ENCODE data around the gene THAP7.

Gene THAP7

DNA sequence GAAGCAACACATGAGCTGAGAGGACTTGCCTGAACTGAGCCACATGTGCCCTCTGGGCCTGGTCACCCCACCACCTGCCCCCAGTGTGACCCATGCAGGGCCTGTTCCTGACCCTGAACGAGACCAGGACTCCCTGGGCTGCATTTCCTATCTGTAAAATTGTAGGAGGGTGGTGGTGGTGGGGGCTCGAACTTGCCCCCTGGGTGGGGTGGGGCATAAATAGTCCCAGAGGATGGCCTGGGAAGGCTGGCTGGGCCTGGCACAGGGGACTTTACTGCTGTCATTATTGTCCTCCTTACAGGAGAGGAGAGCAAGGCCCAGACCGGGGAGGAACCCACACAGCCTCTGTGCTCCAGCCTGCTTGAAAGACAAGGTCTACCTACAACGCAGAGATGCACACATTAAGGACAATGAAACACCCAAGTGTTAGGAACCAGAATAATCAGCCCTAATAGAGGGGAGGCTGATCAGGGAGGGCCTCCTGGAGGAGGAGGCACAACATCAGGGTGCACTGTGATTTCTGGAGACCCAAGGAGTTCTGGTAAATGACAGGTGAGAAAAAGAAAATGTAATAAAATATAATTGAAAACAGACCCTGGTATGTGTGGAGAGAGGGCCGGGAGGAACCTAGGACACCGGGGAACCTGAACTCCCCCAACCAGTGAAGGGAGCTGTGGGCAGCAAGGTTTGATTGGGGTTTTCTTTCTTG is 37.7 kb downstream of the THAP7 start:
- no peak for DNase-seq (ENCODE audit: low read depth in 2 of 2)

DNA sequence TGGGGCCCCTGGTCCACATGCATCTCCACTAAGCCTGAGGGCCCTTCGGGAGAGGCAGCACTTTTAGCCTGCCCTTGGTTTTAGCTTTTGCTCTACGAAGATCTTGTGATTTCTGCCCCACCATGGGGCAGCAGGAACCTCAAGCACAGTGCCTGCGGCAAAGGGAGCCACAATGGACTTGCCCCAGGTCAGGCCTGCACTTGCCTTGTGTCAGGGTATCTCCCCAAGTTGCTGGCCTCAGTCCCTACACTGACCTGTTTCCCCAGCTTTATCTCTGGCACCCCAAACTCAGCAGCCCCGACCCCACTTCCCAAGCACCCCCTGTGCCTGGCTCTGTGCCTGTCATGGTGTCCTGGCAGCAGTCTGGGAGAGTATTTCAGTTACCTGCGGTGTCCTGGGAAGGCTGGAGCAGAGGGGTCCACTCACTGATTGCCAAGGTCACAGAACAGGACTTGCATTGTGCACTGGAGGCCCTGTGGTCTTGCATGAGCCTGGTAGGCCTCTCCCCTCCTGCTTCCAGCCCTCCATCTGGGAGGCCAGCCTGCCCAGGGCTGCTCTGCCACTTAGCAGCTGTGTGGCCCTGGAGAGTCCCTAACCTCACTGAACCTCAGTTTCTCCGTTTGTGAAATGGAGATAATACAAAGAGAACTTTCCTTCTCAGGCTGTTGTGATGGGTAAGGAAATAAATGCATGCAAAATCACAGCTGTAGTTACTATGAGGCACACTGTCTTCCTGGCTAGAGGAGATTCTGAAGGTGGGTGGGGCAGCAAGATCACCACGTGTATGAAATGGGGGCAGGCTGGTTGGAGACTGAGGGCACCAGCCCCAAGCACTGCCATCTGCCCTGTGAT is 38.5 kb downstream of the THAP7 start:
- DNase-seq (ENCODE audit: low read depth in 2 of 2): no peak

DNA sequence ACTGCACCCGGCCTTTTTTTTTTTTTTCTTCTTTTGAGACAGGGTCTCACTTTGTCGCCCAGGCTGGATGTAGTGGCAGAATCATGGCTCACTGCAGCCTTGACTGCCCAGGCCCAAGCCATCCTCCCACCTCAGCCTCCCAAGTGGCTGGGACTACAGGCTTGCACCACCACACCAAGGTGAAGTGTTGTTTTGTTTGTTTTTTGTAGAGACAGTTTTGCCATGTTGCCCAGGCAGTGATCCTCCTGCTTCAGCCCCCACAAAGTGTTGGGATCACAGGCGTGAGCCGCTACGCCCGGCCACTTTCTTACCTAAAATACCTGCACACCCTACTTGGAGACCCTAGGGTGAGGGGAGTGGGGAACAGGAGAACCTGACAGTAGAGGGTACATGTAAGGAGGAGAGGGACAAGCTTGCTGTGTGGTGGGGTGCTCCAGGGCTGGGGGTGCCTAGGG is 39.4 kb downstream of the THAP7 start:
- DNase-seq (ENCODE audit: low read depth in 2 of 2): no peak

DNA sequence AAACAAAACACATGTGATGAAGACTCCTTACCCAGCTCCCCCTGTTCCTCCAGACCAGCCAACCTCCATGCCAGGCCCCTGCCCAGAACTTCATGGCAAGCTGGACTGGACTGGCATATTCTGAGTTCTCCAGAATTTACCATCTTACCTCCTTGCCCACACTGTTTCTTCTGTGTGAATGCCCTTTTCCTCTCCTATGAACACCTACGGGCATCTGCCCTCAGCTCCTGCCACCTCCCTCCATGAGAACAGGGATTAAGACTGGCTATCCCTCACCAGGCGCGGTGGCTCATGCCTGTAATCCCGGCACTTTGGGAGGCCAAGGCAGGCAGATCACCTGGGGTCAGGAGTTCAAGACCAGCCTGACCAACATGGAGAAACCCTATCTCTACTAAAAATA is 41.3 kb downstream of the THAP7 start:
- no peak for DNase-seq (ENCODE audit: low read depth in 2 of 2)

DNA sequence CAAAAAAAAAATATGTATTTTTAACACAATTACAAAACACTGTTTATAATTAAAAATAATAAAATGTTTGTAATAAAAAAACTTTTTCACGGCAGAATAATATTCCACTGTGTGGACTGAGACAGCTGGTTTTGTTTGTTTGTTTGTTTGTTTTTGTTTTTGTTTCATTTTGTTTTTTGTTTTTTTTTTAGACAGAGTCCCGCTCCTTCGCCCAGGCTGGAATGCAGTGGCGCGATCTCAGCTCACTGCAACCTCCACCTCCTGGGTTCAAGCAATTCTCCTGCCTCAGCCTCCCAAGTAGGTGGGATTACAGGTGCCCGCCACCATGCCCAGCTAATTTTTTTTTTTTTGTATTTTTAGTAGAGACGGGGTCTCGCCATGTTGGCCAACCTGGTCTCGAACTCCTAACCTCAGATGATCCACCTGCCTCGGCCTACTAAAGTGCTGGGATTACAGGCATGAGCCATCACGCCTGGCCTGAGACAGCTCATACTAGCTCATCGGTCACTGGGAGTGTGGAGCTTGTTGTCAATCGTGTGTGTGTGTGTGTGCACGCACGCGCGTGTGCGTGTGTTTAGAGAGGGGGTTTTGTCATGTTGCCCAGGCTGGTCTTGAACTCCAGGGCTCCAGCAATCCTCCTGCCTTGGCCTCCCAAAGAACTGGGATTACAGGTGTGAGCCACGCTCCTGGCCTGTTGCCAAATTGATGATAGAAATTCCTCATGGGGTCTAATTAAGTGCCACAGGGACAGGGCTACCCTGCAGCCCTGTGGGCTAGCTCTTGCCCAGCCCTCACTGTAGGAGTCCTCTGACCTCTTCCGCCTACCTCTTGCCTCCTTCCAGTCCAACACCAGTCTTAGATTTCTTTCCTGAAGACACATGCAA is 42.1 kb downstream of the THAP7 start:
- DNase-seq (ENCODE audit: low read depth in 2 of 2): no peak

DNA sequence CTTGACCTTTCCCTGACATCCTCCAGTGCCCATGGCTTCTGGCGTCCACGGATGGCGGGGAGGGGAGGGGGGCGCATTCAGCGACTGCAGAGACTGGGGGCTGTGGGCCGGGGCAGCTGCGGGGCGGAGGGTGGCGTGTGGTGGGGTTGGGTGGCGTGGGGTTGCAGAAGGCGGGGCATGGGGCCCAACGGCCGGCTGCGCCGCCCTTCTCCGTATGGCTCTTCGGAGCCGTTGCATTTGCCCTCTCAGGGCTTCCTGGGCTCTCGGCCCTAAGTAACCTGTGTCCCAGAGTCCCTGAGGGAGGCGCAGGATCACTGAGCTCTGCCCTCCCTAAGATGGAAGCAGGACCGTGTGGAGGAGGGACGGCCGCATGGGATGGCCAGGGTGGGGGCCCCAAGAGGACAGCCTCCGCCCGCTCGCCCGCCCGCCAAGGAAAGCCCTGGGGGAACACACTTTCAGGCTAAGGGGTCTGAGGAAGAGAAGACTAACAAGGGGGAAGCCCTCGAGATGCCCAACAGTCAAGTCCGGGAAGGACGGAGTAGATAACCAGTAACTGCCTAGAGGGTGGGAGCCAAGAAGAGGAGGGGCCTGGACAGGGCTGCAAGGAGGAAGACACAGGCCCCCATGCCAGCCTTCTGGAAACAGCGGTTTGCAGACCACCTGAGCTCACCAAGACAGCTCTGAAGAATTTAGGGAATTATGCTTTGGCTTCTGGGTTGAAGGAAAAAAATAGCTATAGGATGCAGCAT is 44.1 kb downstream of the THAP7 start:
- no peak for DNase-seq (ENCODE audit: low read depth in 2 of 2)

DNA sequence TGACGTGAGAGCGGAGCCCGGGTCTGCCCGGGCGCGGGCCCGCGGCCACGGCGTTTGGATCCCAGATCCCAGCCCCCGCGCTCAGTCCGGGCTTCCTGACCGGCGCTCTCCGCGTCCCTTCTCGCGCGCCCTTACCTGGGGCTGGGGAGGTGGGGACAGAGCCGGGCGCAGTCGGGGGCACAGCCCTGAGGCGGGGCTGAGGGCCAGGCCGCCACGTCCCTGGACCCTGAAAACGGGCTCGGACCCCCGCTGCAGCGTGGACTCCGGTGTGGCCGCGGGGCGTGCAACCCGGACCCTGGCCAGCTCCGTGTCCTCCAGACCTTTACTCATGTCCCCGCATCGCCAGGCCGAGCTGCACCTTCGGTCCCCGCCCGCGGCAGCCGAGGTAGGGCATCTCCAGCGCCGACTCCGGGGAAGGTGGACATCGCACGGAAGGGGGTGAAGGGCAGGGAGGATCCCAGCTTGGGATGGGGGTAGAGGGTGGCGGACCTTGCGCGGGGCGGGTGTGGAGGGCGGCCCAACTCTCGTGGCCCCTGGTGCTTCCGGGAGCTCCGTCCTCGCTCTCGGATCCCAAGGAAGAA is 44.7 kb downstream of the THAP7 start:
- no peak for DNase-seq (ENCODE audit: low read depth in 2 of 2)

DNA sequence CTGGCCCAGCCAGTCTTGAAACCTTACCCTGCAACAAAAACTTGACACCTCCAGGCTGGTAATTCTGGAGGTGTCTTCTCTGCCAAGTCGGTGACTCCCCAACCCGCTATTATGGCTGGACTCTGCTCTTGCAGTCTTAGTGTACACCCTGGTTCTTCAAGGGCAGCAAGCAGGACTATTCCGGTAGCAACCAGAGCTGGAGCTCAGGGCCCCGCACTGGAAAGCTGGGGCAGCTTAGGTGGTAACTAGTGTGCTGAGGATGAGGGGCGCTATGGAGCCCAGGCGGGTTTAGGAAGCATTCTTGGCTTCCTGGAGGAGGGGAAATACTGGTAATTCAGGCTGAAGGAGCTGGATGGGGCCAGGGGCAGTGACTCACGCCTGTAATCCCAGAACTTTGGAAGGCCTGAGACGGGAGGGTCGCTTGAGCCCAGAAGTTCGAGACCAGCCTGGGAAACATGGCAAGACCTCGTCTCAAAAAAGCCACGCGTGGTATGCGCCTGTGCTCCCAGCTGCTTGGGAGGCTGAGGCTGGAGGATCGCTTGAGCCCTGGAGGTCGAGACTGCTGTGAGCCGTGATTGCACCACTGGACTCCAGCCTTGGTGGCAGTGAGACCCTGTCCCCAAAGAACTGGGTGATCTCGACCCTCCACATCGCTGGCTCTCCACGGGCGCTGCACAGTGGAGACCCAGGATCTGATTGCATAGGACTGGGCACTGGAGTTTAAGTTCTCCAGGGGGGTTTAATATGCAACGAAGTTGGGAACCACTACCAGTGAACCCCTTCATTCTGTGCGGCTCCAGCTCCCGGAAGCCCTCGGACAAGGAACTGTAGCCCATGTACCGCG is 45.4 kb downstream of the THAP7 start:
- no peak for DNase-seq (ENCODE audit: low read depth in 2 of 2)

DNA sequence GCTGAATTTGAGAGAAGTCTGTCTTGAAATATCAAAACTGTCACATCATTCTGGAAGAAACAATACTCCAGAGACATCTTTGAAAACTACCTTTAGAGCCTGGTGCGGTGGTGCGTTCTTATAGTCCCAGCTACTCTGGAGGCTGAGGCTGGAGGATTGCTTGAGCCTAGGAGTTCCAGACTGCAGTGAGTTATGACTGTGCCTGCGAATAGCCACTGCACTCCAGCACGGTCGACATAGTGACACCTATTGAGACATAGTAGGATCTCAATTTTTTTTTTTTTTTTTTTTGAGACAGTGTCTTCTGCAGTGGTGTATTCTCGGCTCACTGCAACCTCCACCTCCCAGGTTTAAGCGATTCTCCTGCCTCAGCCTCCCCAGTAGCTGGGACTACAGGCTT is 46.4 kb downstream of the THAP7 start:
- no peak for DNase-seq (ENCODE audit: low read depth in 2 of 2)

DNA sequence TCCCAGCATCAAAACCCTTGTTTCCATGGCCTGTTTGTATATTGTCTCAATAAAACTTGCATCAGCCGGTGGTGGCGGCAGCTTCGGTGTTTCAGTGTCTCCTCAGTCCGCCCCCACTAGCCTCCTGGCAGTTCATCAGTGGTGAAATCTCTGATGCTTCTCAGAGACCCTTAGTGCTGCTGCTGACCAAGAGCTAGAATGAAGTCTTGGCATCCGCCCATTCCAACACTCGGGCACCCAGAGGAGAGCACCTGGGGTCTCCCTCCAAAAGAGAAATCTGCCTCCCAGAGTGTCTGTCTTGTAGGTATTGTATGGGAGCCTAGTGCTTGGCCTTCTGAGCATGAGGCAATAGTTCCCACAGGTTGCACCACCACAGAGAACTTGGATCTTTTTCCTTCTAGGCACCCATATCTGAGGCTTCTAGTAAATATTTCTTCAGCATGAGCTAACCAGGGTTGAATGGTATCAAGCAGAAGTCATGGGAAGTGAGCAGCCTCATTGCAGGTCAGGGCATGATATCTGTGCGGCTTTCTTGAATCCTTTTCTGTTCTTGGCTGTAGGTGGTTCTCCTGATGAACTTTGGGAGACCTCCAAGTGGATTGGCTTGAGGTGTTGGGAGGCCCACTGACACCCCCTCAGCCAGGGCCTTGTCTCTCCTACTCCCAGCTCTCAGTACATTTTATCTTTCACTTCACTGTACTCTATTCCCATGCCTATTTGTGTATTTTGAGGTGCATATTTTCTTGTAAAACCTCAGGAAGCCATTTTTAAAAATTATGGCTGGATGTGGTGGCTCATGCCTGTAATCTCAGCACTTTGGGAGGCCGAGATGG is 48.0 kb downstream of the THAP7 start:
- no peak for DNase-seq (ENCODE audit: low read depth in 2 of 2)

DNA sequence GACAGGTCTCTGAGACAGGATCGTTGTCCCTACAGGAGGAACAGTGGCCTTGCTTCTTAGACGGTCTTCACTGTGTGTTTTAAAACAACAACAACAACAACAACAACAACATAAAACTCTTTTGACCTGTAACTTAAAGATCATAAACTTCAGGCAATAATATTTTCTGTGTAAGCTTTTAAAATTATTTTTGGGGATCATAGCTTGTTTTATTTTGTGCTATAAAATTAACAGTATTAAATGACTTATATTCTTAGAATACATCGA is 48.6 kb downstream of the THAP7 start:
- no peak for DNase-seq (ENCODE audit: low read depth in 2 of 2)

DNA sequence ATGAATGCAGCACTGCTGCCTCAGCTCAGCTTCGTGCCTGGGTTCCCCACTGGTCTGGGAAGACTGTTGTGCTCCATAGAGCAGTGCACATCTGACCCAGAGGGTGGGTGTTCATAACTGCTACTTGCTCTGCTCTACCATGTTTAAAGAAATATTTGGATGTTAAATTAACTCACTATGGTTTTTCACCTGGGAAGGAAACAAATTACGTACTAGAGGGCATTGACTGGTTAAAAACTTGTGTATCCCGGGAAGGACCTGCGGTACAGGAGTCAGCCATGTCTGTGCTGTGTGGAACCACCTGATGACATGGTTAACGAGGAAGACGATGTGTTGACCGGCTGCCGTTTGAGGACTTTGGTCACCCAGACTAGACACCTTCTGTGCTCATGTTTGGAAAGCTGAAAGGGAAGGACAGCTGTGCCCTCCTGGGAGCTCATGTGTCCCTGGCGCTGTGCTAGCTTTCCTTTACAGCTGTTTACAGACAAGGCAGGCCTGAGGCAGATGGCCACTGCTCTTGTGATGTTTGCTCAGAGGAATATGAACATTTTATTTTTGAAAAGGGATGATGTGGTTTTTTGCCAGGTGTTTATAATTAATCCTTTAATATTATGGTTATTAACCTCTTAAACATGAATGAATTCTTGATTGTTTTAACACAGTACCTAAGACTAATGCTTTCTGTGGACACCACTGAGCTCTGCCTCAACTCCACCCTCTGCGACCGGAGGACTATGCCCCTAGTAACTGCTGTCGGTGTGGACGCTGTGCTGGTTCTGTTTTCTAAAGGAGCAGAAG is 49.2 kb downstream of the THAP7 start:
- DNase-seq (ENCODE audit: low read depth in 2 of 2): no peak

DNA sequence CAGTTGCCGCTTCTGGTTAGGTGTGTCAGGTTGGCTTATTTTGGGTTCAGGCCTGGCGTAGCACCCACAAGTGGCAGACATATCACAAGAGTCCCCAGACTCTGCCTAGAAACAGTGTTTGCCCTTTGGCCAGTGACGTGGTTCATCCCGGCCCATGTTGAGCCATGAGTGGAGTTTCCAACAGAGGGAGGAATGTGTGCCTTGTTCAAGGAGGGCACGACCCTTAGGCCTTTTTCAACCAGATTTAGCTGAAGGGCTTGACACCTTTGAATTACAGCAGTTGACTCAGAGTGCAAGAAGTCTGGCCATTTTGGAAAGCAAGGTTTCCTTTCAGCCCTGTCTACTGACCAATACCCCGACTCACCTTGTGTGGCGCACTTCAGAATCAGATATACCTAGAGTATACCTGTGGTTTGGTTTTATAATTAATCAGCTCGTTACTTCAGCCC is 50.0 kb downstream of the THAP7 start:
- no peak for DNase-seq (ENCODE audit: low read depth in 2 of 2)

DNA sequence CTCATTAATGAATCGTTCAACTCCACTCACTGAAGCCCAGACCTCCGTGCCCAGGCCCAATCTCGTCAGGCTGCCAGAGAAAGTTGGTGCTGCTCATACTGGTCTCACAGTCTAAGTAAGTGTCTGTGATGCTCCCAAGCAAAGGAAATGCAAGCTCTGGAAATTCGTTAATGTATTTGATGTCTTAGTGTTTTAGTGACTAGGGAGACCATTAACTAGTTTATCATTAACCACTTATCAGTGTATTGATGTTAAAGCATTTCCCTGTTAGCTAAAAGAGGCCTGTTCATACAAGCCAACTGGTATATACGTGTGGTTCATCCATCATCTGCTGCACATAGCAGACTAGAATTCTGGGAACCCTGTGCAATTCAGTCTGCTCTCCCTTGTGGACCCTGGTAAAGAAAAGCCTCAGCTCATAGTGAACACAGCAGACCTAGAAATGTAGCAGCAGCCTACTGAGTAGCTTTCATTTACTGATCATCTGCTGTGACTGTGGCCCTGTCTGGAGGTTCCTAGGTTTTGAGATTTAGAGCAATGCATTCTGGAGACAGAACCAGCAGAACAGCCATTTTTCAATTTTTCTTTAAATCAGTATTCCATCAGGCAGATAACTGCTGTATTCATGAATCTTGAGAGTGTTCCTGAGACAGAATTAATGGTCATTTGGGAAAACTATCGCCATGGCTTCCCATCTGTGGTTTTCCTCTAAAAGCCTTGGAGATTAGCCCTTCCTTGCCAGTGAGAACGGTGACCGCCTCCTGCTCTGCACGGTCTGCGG is 50.6 kb downstream of the THAP7 start:
- DNase-seq (ENCODE audit: low read depth in 2 of 2): no peak

DNA sequence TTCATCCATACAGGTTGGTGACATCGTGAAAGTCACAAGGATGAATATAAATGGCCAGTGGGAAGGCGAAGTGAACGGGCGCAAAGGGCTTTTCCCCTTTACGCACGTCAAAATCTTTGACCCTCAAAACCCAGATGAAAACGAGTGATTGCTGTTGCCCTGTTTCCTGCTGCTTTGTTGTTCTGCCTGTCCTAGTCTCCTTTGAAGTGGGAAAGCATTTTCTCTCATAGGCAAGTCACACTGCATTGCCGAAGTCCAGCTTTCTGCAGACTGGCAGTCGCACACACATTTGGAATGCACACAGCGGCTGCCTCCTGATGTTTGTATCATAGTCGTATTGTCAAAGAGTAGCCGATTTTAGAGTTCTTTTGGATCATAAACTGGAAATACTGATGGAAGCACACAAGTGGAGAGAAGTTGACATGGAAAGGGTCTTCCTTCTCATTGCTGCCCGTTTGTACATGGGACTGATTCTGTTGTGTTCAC is 52.2 kb downstream of the THAP7 start:
- DNase-seq (ENCODE audit: low read depth in 2 of 2): no peak

Data from activated CD8-positive, alpha-beta memory T cell treated with anti-CD3 and anti-CD28 coated beads for 4 hours (primary cell).